HG03571 (cell line): ENCODE data around the gene PPP2CA.
A peak's percentile ranks its signal among the peaks of the same experiment; 100 is the strongest.
"Not testable (repeated sequence)": the region's sequence is repeated elsewhere in the genome, so short reads cannot be mapped to it uniquely, and the experiment has no call there.

ENCODE experiments used
- ATAC-seq: cut with Tn5 transposase; IDR thresholded peaks from one replicate; pipeline ENCODE4 v1.9.1; 2021; ENCODE audit not compliant: unreplicated experiment

PPP2CA gene

DNA sequence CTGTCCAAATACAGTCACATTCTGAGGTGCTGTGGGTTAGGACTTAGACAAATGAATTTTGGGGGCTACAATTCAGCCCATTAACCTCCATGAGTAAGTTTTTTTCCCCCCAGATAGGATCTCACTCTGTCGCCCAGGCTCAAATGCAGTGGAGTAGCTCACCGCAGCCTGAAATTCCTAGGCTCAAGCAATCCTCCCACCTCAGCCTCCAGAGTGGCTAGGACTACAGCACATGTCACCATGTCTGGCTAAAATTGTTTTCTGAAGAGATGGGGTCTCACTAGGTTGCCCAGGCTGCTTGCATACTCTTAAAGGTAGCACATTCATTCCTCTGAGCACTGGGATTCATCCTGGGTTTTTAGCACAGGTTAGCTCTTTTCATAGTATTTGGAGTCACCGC is 22.2 kb downstream of the PPP2CA start:
- no peak for ATAC-seq

DNA sequence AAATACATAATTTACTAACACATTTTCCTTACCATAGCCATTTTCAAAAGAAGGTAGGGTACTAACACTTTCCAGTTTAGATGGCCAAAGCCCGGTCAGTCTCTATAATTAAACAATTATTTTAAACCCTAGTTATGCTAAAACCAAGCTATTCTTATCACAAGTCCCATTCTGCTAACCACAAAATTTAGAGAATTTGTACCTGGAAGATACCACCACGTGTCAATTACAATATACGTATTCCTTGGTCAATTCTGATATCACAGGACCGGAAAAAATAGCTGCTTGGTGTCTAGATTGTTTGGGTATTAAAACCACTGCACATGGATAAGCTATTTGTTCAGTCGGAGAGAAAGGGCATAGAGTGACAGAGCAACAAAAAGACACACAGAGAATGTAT is 30.2 kb downstream of the PPP2CA start:
- ATAC-seq = no peak

DNA sequence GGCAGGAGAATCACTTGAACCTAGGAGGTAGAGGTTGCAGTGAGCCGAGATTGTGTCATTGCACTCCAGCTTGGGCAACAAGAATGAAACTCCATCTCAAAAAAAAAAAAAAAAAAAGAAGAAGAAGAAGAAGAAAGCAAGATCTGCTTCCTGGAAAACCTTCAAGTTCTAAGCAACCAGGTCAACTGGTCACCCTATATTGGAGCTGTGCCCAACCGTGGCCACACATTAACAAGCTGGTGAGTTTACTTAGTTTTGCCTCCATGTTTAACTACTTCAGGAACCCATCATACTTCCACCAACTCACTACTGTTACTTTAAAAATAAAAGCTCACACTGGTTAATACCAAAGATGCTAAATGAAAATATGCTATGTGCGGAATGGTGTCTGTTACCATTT is 36.8 kb downstream of the PPP2CA start:
- no peak for ATAC-seq

DNA sequence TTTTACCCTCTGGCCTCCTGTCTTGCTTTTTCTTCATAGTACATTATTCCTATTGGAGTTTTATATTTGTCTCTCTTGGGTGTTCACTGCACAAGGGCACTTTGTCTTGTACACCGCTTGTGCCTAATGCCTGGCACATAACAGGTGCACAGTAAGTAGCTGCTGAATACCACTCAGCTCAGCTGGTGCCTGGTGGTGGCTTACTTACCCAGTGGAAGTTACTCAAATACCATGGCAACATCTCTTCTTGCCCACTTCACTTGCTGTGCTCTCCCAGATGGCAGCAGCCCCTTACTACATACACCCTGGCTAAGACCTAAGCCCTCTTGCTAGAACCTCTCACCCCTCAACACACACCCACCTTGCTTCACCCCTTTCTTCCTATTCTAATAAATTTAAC is 37.8 kb downstream of the PPP2CA start:
- no peak for ATAC-seq

DNA sequence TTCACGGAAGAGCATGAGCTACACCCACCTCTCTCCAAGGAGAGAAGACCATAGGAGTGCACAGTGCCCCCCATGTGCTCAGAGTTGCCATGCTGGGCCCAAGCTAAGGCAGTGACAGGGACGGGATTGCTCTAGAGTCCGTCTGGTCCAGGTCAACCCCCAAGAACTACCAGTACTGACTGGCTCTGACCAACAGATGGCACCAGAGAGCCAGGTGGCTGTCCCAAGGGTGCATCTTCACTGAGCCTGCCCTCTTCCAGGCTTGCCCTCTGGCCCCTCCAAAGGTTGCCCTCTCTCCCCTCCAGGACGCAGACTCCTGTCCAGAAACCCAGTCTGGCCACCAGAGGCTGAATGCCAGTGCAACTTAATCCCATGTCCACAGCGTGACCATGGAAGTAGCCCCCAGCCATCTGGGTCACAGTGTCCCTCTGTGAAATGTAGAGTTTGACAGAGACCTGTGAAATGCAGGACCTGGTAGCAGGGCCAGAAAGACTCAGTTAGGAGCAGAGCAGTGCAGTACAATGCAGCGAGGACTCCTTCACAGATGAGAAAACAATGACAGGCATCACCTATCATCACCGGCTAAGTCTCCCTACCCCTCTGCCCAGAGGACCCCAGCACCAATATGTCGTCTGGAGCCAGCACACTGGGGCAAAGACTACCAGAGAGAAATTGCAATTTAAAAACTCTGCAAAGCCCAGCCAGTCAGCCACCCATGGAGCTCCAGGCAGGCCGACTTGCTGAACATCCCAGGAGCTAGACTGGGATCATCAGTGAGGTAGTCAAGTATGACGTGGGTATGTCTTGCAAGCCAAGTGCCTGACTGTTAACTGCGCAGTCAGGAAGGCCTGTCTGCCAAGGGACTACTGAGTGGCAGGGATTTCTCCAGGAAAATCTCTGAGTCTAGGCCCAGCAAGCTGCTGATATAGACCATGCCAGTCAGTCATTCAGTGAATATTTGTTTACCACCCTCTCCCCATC is 41.4 kb downstream of the PPP2CA start:
- no peak for ATAC-seq

DNA sequence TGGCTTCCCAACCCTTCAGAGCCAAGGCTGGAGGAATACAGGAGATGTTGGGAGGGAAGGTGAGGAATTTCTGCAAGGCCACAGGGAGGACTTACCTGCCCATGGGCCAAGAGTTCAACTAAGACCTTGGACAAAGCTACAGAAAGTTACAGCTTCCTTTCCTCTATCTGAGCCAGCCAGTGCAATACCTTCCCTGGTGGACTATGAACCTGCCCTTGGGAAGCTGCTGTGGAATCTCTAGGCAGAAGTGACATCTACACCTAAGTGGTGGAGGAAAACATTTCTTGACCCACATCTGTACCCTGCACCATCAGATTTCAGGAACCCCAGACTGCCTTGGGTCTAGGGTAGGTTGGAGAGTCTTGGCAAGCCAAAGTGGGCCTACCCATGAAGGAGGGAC is 42.4 kb downstream of the PPP2CA start:
- no peak for ATAC-seq

DNA sequence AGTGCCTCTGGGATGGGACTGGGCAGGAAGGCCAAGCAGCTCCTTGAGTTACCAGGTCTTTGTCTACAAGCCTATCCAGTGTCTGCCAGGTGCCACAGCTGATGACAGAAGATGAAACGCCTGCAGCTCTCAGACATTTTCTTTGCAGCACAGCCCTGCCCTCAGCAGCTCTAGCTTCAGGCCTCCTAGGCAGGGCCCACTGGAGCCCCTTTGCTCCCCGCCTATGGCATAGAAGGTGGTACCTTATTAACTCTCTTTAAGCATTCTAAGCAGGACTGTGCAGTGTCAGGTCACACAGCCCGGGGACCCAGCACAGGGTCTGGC is 47.8 kb downstream of the PPP2CA start:
- ATAC-seq = no peak

DNA sequence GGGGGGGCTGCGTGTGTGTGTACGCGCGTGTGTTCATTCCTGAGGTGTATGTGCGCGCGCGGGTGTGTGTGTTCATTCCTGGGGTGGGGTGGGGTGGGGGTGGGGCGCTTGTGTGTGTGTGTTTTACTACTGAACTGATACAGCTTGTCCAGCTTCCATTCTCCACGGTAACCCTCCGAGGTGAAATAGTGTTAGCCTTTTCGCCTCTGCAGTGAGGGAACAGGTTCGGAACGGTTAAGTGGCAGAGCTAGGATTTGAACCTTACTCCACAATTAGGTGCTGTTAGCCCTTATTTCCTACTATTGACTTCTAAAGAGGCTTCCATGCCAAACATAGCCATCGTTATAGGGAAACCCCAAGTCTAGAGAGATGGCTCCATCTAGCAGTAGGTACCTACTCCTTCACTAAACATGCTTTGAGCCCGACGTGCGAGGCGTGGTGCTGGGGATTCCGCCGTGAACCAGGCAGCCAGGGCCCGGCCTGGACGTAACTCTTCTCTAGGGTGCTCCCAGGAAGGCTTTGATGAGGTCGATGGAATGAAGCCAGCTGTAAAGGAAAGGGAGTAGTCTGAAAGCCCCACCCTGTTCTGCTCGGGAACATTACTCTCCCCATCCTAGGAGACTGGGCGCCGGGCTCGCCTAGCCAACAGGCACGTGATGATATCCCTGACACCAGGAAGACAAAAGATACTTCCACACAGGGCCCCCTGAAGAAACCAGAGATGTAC is 48.3 kb downstream of the PPP2CA start:
- ATAC-seq = no peak

DNA sequence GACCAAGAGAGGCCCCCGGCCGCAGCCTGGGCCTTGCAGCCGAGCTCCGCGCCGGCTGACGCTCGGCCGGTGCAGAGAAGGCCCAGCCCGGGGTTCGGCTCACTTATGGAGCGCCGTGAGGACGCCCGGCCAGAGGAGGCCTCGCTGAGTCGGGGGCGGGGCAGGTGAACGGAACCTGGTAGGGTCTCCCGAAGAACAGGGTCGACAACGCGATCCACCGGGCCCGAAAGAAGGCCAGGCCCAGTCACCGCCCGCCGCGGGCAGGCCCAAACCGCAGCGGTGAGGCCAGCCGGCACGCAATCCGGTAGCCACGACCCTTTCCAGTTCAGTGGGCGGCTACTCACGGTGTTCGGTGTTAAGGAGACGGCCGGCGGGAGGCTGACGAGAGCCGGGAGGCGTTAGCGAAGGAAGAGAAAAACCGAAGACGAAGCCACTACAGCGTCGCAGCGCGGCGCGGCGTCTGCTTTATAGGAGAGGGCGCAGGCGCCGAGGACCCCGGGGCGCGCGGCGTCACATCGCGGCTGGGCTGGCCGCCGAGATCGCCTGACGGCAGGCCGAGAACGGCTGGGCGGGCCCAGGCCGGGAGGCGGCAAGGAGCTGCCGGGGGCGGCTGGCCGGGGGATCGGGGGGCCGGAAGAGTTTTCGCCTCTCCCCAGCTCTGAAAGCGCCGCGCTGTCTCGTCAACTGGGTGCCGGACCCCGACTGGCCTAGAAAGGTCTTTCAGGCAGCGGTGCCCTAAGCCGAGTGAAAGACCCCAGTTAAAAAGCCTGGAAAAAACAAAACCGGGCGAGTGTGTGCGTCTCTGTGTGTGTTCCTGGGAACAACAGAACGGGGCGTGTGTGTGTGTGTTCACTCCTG is 49.1 kb downstream of the PPP2CA start, which contains the start of gene SKP1:
SKP1 (minus strand) TSS at position 440 of the 858 bp plus-strand sequence. CDS start 2,928 bp downstream, outside the sequence.
- ATAC-seq = peak; percentile 72

DNA sequence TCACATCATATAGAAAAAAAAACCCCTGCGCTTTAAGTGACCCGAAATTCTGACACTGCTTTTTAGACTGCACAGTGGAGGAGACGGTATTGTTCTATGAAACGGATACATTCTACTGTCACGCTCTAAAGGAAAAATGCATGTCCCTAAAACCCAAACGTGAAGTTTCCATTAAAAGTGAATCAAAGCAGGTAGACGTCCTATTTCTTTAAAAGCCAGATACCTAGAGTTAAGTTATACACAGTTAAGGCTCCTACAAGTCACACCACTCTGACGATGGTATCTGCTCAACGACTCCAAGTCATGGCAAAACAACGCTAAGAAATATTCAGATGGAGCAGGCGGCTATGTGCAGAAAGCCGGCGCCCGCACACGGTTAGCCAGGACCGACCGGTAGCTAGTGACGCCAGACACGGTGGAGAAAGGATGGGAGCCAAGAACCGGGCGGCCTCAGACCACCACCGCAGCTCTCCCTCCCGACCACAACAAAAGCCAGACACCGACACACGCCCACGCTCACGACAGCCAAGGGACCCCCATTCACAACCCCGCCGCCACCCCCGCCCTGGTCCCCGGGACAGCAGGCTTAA is 49.9 kb downstream of the PPP2CA start:
- ATAC-seq = no peak

DNA sequence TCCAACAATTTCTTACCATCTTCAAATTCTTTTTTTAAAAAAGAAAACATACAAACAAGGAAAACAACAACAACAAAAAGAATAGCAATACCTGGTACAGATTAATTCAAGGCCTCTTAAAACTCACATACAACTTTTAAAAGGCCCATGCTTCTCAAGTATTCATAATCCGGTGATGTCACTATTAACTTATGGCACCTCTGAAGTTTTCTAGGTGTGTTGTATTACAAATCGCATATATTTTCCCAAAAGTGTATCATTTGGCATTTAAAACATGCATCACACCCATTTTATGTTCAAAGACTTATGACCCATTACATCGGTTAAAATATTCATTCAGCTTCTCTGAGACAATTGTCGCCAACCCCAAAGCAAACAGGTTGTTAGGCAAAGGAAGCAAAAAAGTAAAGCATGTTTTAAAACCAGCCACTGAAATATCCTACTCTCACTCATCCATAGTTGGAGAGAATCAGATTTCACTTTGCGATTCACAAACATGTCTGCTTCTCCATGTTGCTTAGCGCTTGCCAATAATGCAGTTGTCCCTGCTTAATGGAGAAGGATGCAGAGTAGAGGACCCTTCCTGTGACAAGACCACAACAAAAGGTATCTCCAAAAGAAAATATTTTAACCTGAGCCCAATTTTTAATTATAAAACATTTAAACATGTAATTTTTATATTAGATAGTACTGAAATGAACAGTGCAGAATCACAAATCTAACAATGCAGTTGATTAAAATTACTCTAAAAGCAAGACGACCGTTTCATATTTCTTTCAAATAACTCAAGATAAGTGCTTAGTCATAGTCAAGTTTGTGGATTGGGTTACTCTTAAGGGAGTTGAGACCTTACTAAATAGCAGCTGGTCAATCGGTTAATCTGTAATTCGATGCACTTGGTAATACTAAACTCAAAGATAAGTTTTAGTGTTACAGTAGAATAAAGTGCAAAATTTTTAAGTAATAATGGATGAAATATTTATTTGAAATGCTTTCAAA is 50.7 kb downstream of the PPP2CA start:
- ATAC-seq = no peak

DNA sequence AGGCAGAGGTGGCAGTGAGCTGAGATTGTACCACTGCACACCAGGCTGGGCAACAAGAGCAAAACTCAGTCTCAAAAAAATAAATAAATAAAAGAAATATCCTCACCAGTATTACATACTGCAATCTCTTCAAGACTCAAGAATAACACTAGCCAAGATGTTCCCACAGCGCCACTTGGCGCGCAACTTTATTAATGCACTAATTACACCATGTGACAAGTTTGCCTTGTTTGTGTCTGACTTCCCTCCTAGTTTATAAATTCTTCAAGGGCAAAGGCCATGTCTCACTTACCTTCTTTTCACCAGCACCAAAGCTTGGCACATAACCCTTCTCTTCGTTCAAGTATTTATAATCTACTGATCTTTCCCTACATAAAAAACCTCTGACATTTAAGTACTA is 53.9 kb downstream of the PPP2CA start:
- no peak for ATAC-seq

DNA sequence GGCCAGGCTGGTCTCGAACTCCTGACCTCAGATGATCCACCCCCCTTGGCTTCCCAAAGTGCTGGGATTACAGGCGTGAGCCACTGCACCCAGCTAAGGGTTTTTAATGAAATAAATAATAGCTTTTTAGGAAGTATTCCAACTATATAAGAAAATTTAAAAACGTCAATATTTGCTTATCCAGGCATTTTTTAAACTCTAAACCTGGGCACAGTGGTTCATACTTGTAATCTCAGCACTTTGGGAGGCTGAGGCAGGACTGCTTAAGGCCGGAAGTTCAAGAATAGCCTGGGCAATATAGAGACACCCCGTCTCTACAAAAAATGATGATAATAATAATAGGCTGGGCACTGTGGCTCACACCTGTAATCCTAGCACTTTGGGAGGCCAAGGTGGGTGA is 63.3 kb downstream of the PPP2CA start:
- ATAC-seq = no peak

DNA sequence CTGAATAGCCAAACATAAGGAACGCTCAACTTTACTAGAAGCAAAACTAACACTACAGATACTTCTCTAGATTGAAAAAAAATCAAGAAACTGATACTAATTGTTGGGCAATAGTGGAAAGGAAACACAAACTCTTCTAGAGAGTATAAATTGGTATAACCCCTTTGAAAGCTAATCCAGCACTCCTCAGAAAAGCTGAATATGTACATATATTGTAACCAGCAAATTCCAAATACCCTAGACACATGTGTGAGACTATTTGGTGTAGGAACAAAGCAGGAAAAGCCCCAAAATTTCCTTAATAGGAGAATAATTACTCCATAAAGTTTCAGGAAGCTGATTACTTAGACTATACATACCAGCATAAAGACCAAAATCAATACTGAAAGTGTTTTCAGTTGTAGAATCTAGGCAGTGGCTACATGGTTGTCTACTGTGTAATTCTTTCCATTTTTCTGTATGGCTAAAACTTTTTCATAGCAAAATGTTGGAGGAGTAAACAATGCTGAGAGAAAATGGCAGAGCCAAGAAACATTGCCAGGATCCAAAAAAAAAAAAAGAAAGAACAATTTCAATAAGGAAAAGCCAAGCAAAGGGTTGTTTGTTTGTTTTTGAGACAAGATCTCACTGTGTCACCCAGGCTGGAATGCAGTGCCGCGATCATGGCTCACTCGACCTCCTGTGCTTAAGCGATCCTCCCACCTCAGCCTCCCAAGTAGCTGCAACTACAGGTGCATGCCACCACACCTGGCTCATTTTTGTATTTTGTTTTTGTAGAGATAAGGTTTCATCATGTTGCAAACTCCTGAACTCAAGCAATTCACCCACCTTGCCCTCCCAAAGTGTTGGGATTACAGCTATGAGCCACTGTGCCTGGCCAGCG is 64.1 kb downstream of the PPP2CA start:
- no peak for ATAC-seq

DNA sequence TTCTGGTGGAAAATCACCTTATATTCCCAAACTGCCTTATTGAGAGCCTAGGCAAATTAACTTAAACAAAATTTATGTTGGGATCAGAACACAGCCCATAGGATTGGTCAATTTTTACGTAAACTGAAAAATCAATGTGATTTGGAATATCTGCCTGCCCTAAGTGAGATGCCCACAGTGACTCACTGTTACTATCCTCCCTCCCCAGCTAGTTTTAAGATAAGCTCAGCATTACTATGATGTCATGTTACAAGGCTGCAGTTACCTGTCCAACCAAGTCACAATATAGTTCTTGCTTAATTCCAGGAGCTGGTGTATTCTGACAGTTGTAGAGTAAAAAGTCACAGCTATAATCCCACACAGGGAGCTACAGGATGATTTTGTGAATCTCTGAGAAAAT is 72.2 kb downstream of the PPP2CA start:
- no peak for ATAC-seq

DNA sequence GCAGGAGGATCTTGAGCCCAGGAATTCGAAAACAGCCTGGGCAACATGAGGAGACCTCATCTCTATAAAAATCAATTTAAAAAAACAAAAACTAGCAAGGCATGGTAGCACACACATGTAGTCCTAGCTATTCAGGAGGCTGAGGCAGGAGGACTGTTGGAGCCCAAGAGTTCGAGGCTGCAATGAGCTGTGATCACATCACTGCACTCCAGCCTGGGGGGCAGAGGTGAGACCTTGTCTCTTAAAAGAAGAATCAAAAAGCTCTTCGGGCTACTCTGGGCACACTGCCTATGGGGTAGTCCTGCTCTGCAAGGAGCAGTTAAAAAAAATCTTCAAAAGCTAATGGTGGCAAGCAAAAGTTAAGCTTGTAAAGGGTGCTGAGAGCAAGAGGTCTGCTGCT is 72.6 kb downstream of the PPP2CA start:
- ATAC-seq = no peak

DNA sequence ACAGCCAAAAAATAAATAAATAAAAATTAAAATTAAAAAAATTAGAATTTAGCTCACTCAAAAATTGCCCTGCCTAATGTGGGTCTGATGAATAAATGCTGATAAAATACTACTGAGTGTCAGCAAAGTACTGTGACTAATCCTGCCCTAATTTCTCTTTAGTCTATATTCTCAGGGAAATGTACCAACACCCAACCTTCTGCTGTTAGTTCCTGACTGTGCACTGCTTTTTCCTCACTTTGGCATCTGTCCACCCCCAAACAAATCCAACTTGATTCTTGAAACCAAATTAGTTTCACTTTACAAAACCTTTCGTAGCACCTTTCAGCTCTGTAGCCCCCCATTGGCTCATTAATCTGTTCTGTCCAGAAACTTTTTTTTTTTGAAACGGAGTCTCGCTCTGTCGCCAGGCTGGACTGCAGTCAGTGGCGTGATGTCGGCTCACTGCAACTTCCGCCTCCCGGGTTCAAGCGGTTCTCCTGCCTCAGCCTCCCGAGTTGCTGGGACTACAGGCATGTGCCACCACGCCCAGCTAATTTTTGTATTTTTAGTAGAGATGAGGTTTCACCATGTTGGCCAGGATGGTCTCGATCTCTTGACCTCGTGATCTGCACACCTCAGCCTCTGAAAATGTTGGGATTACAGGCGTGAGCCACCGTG is 73.6 kb downstream of the PPP2CA start:
- ATAC-seq = not testable (repeated sequence)

DNA sequence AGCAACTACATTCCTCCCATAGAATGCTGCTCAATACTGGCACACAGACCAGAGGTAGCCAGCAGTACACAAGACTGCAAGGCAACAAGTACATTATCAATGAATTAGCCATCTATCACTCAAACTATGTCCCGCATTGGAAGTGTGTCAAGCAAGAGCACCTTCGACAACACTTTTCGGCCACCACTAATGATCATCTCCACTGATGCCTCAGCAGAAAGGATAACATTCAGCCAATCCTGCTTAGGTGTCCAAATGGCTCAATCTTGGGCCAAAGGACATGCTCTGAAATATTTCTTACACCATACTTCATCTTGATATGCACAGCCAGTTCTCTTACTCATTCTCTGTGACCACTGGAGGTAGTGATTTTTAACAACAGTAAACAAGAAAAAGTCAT is 74.2 kb downstream of the PPP2CA start:
- ATAC-seq = no peak
